Left ventricle myocardium inferior (tissue), 1 donor: ENCODE data around the gene C1QL4. TPM values are rescaled to one million over a fixed set of nuclear protein-coding genes. Genes with fewer than 3 reads are reported as not detected.
A peak's percentile ranks its signal among the peaks of the same experiment; 100 is the strongest.
"Not testable (repeated sequence)": the region's sequence is repeated elsewhere in the genome, so short reads cannot be mapped to it uniquely, and the experiment has no call there.

Experiments
- DNase-seq: peaks from one replicate; pipeline ENCODE4 v3.0.0-alpha.2; 2020
- H3K27ac ChIP-seq: fragments of 200-600 bp; replicated peaks from 2 replicates; pipeline ENCODE4 v1.8.0; 2021
- H3K27me3 ChIP-seq: fragments of 200-600 bp; 2 replicates; pipeline ENCODE4 v1.8.0; 2021; ENCODE audit warnings: low read depth
- H3K36me3 ChIP-seq: fragments of 200-600 bp; 2 replicates; pipeline ENCODE4 v1.8.0; 2021
- H3K4me1 ChIP-seq: fragments of 200-600 bp; 2 replicates; pipeline ENCODE4 v1.8.0; 2021
- H3K4me3 ChIP-seq: fragments of 200-600 bp; 2 replicates; pipeline ENCODE4 v1.8.0; 2021; ENCODE audit warnings: mild to moderate bottlenecking, moderate library complexity
- H3K9me3 ChIP-seq: fragments of 200-600 bp; replicated peaks from 2 replicates; pipeline ENCODE4 v1.8.0; 2021
- CTCF ChIP-seq: fragments of 200-600 bp; IDR thresholded peaks from 2 replicates; pipeline ENCODE4 v1.8.0; 2021; ENCODE audit warnings: antibody characterized with exemption, mild to moderate bottlenecking, borderline replicate concordance
- intact Hi-C: fragments of 100-400 bp; cut with micrococcal nuclease; formaldehyde crosslinking; loops from one replicate; pipeline ENCODE4 v1.11.0; 2022
- long read RNA-seq: library from polyadenylated mRNA; unstranded; transcript quantifications from one replicate; pipeline ENCODE4 v2.0.0, GENCODE V29; 2021
- total RNA-seq: library from RNA; stranded (reverse); fragmentation: NEBNext Ultra II Directional; extraction: Animal tissue kit (Norgen Biotek cat#: 25700); gene quantifications from one replicate; pipeline ENCODE4 v1.2.1, GENCODE V29; 2021
- donor health status: DM: no; HTN: yes; CAD: no; lungs with severe emphysema.

The C1QL4 gene
- total RNA-seq = not detected
- long read RNA-seq = 0 reads

- Histone ChIP-seq H3K4me1 (peaks cover 15% of the 10 kb centered on the region), H3K4me3 (peak within 1 kb of the TSS; percentile 61), H3K27me3 (peaks cover 100% of the 10 kb centered on the region), H3K27ac (no peak within 1 kb of the TSS), H3K36me3 (no peaks in the 10 kb centered on the region), H3K9me3 (no peaks in the 10 kb centered on the region)
- DNase-seq = peak; percentile 83
- intact Hi-C loops = no loop called here
- peak; percentile 99 for TF ChIP-seq CTCF
Measured at GRCh38 chr12:49336645-49337584, at the start of gene C1QL4. TSS of gene C1QL4 (minus strand) at chr12:49337188. CDS start at chr12:49336477, 711 bp downstream.

DNA sequence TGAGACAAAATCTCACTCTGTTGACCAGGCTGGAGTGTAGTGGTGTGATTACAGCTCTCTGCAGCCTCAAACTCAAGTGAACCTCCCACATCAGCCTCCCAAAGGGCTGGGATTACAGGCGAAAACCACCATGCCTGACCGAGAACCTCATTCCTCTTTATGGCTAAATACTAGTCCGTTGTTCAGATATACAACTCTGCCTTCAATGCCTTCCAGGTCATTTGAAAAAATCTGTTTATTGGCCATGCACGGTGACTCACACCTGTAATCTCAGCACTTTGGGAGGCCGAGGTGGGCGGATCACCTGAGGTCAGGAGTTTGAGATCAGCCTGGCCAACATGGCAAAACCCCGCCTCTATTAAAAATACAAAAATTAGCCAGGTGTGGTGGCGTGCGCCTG lies 43.2 kb upstream of the C1QL4 start:
- H3K9me3 ChIP-seq, DNase-seq, H3K36me3 ChIP-seq, H3K27me3 ChIP-seq, H3K4me1 ChIP-seq, intact Hi-C loops, H3K27ac ChIP-seq, H3K4me3 ChIP-seq: not testable (repeated sequence)

DNA sequence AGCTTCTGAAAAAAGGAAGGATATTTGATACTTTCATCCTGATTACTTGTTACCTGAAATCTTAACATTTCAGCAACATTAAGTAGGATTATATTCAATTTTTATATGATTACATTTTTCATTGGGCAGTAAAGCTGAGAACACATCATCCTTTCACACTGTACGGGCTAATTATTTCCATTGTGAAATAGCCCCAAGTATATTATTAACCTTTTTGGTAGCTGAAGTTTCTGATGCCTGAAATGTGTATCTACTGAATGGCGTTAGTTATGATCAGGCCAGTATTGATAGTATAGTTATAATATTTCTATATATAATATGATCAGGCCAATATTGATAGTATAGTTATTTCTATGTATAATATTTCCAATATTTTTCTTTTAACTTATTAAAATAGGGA lies 40.4 kb upstream of the C1QL4 start:
- H3K36me3 ChIP-seq = no peaks in the 10 kb centered on the region
- DNase-seq = no peak
- TF ChIP-seq CTCF = no peak

GRCh38 chr12:49375406-49375805 lies 38.4 kb upstream of the C1QL4 start:
- no peaks in the 10 kb centered on the region for H3K9me3 ChIP-seq
- H3K36me3 ChIP-seq = no peaks in the 10 kb centered on the region
- H3K27me3 ChIP-seq = no peaks in the 10 kb centered on the region
- no peaks in the 10 kb centered on the region for H3K4me1 ChIP-seq
- intact Hi-C loops = no loop called here
- no peak for DNase-seq
- no peak overlapping the region for H3K4me3 ChIP-seq
- no peak overlapping the region for H3K27ac ChIP-seq
- no peak for TF ChIP-seq CTCF

More for the DNA sequence above, 40.4 kb upstream of the C1QL4 start:
- Histone ChIP-seq H3K27me3 (no peaks in the 10 kb centered on the region), H3K4me3 (no peak overlapping the region), H3K9me3 (no peaks in the 10 kb centered on the region), H3K27ac (no peak overlapping the region), H3K4me1 (no peaks in the 10 kb centered on the region)
- intact Hi-C loops = no loop called here

DNA sequence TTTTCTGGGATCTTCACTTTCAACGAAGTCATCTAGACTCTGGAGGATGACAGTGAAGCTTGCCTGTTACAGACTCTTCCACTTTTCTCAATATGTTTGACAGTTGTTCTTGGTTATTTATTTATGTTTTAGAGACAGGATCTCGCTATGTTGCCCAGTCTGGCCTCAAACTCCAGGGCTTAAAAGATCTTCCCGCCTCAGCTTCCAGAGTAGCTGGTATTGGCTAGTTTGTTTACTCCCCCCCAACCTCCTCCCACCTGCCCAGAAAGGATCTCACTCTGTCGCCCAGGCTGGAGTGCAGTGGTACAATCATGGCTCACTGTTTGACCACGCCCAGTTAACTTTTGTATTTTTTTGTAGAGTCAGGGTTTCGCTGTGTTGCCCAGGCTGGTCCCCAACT lies 33.6 kb upstream of the C1QL4 start:
- Histone ChIP-seq H3K27ac (no peak overlapping the region), H3K36me3 (no peaks in the 10 kb centered on the region), H3K27me3 (no peaks in the 10 kb centered on the region), H3K9me3 (no peaks in the 10 kb centered on the region), H3K4me3 (no peak overlapping the region), H3K4me1 (peaks cover 43% of the 10 kb centered on the region)
- DNase-seq = no peak
- TF ChIP-seq CTCF = no peak
- intact Hi-C loops = no loop called here
